ENCODE results near the gene AGRN. TPM values are rescaled to one million over a fixed set of nuclear protein-coding genes. Genes with fewer than 3 reads are reported as not detected.
"Not testable (repeated sequence)": the region's sequence is repeated elsewhere in the genome, so short reads cannot be mapped to it uniquely, and the experiment has no call there.

AGRN gene
- polyA plus RNA-seq, 5 donors, result 95.1 to 196 (median 121) TPM

DNA sequence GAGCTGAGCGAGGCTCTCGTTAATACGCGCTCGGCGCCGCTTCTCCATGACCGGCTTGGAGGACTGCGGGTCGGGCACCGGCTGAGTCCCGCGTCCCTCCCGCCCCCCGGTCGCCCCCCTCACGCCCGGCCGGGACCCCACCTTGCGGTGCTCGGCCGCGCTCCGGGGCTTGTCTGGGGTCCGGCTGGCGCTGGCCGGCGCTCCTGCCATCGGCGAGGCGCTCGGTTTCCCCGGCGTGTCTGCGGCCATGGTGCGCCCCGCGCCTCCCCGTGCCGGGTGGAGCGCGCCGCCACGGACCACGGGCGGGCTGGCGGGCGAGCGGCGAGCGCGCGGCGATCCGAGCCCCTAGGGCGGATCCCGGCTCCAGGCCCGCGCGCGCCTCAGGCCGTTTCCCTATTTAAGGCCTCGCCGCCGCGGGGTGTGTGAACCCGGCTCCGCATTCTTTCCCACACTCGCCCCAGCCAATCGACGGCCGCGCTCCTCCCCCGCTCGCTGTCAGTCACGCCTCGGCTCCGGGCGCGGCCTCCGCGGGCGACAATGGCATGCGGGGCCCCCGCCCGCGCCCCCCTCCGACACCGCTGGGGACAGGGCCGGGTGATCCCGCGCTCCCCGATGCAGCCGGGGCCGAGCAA is 20.1 kb upstream of the AGRN start, which contains the start of gene HES4:
Gene HES4, minus strand, starts transcription at position 373 of the 632 bp plus-strand sequence. Its CDS starts 124 bp downstream, at position 249.
- peak; percentile 88 to 89 for DNase-seq

DNA sequence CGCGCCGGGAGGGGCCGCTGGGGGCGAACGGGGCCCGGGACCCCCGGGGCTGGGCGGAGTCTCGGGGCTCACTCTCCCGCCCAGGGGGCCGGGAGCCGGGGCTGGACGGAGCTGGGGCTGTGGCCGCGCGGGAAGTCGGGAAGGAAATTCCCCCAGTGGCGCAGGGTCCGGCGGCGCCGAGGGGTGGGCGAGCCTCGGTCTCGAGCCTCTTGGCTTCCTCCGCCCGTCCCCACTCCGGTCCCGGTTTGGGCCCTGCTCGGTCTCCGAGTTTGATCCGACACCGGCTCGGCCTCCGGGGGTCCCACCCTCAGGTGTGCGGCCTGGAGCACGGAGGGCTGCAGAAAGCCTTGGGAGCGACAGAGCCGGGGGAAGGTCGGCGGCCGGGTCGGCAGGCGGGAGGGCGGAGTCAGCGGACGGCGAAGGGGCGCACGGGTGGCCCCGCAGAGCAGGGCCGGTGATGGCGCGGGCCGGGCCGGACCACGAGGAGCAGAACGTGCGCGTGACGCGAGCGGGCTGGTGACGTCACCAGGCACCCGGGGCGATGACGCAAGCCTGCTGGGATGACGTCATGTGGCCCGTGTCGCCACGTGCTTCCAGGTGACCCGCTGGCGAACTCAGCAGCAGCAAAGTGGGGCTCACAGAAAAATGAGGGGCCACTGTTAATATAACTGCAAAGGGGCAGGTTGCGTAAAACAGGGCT is 19.4 kb upstream of the AGRN start:
- DNase-seq, result peak; percentile 83 to 84

DNA sequence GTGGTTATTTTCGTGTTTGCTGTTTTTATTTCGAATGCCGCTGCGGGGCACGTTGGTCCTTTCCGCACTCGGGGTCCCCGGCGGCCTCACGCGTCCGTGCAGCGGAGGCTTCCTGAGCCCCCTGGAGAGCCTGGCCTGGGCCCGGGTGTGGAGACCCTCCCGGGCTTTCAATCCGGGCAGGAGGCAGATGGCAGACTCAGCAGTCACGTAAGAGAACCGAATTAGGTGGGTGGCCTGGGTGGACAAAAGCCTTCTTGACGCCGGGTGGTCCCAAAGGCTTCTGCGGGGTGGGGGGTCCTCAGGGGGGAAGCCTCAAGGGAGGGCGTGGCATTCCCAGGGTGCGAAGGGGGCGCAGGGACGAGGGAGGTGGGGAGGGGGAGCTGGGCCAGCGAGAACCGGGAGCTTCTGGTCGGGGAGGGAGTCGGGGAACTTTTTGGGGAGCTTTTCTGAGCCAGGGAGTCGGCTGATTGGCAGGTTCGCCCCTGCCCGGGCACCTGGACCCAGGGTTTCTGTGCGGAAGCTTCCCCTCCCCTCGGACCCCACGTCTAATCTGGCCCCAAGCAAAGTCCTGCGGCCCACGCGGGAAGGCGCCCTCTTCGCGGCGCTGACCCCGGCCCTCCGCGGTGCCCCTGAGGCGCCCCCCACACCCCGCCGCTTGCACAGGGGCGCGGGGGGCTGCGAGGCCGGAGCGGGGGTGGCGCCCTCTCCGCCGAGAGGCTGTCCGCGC is 18.7 kb upstream of the AGRN start:
- DNase-seq, result no peak

DNA sequence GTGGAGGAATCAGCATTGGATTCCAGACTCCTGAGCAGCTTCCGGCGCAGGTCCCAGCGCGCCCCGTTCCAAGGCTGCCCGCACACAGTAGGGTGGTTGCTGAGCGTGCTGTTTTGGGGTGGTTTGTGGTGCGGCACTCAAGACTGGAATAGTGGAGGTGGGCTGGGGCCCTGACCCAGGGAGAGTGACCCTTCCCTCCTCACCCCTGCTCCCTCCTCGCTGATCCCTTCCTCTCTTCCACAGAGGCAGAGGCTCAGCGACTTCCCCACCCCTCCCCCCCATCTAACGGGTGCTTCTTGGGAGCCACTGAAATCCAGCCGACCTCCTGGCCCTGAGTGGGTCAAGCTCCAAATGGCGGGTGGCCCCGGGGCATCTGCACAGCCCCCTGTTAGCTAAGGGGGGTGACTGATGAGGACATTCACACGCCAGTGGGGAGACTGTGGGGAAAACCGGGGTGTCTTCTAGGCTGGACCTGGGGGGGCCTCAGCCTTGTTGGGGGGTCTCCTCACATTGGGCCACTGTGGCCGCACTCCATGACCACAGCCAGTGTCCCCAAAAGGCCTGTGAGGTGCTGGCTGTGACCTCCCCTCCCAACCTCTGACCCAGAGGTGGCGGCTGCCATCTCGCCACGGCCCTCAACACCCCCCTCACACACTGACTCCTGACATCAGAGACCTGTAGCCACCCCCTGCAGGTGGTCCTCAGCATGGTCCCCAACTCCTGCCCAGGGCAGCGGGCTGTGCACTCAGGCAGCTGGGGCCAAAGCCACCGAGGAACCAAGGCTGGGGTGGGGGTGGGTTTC is 16.1 kb upstream of the AGRN start:
- no peak for DNase-seq

DNA sequence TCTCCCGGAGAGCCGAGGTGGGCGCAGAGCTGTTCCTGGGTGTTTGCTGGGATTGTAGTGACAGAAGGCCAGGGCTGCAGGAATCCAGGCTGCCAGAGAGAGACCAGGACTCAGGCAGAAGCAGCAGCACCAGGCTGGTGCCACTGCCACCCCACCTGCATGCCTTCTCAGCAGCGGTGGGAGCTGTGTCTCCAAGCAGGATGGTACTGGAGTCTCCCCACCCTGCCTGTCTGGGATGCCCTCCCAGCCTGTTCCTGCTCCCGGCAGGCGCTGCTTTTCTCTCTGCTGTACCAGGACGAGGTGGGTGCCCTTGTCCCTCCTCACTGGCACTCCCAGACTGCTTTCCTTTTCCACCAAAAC is 15.5 kb upstream of the AGRN start:
- no peak for DNase-seq

DNA sequence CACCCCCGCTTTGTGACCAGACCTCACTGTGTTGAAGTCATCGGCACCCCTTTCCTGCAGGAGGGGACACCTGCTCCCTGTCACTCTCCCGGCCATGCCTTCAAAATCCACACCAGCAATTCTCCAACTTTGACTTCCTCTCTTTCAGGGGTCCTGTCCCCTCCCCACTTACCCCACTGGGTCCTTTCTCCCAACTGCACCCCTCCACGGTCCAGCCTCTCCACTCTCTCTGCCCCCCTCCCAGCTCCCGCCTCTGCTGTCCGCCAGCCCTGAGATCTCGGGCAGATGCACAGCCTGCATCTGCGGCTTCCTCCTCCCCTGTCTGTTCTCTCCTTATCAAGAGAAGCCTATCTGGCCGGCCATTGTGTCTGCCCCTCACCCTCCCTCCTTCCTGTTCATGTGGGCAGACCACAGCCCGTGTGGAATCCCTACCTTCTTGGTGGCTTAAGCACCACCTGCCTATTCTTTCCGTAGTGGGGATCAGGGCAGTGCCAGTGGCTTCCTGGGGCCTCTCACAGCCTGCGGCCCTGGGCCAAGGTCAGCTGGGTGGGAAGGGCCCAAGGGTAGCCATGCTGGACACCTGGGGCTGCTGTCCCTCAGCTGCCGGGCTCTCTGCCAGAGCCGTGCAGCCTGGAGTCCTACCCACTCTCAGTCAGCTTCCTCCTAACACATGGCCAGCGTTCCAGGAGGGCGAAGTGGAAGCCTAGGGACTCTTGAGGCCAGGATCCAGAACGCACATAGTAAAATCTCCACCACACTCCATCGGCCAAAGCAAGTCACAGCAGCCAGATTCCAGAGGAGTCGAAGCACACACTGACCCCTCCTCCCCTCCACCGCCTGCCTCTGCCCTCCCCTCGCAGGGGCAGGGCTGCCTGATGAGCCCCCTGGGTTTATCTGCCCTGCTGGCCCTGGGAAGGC is 14.9 kb upstream of the AGRN start:
- peak; percentile 53 to 56 for DNase-seq

DNA sequence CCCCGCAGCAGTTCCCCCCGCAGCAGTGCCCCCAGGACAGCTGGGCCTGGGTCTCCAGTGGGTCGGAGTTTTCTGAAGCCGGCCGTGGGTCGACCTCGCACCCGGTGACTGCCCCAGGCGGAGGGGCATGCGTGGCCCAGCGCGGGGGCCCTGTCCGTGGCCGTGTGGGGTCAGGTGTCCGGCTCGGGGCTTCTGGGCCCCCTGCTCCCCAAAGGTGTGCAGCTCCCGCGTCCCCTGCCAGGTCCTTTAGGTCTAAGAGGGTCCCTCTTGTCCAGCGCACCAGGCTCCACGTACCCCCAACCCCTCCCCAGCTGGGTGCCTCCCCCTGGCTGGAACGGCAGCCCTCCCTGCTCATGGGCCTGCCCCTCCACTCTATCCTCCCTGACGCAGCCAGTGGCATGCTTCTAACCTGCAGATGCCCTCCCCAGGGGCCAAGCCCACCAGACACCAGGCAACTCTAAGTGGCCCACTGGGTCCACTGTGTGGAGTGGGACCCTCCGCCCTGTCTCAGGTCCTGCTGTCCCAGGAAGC is 14.1 kb upstream of the AGRN start:
- no peak for DNase-seq

DNA sequence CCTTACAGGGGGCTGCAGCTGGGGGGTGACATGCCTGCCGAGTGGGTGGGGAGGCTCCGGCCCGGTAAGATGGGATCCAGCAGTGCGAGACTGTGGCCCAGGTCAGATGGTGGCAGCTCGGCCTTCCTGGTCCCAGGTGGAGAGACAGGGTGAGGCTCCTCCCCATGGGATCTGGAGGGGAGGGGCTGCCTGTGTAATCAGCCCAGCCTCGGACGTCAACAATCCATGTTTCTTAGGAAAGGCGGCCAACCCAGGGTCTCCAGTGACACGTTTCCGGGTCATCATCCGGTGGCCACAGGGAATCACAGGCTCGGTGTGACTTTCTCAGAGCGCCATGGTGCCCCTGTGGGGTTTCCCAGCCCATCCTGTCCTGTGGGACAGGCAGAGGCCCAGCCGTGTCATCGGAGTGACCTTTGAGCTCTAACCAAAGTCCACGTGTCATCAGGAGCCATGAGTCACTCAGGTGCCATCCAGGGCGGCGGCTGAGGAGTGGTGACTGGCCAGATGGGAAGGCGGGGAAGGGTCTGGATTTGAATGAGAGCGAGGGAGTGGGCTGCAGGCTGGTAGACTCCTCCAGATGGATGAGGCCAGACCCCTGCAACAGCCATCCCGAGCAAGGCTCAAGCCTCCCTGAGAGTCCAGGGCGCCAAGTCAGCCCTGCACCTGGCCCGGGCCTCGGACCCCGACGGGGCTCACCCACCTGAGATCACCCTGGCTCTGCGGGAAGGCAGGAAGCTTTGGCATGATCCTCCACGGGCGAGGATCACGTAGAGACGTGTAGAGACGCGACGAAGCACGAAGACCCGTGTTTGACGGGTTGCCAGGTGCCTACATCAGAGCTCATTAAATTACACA is 13.4 kb upstream of the AGRN start:
- DNase-seq, result no peak

DNA sequence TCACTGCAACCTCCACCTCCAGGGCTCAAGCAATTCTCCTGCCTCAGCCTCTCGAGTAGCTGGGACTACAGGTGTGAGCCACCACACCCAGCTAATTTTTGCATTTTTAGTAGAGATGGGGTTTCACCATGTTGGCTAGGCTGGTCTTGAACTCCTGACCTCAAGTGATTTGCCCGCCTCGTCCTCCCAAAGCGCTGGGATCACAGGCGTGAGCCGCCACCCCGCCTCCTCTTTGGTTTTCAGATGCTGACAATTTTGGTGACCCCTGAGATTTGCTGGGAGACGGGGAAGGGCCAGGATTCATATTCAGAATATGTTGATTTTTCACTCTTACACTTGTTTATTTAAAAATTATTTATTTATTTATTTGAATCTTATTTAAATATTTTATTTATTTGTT is 9.8 kb upstream of the AGRN start:
- DNase-seq, result not testable (repeated sequence)

DNA sequence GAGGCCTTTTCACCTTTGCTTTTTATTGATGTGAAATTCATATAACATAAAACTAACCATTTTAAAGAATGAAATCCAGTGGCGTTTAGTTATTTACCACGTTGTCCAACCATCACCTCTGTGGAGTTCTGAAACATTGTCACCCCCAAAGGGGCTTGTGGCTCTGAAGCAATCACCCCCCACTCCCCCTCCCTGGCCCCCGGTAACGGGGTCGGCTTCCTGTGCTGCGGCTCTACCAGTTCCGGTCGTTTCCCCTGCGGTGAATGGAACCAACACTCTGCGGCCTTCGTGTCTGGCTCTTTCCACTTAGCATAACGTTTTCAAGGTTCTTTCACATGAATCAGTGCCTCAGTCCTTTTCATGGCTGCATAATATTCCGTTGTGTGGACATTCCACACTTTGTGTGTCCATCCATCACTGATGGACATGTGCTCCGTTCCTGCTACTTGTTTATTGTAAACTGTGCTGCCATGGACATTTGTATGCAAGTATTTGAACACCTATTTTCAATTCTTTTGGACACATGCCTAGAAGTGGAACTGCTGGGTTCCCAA is 8.4 kb upstream of the AGRN start:
- DNase-seq, result no peak

DNA sequence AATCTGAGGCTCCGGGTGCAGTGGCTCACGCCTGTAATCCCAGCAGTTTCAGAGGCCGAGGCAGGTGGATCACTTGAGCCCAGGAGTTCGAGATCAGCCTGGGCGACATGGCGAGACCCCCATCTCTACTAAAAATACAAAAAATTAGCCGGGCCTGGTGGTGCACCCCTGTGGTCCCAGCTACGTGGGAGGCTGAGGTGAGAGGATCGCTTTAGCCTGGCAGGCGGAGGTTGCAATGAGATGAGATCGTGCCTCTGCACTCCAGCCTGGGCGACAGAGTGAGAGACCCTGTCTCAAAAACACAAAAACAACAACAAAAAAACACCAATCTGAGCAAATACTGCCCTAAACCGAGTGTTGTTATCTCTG is 7.2 kb upstream of the AGRN start:
- DNase-seq, result not testable (repeated sequence)

DNA sequence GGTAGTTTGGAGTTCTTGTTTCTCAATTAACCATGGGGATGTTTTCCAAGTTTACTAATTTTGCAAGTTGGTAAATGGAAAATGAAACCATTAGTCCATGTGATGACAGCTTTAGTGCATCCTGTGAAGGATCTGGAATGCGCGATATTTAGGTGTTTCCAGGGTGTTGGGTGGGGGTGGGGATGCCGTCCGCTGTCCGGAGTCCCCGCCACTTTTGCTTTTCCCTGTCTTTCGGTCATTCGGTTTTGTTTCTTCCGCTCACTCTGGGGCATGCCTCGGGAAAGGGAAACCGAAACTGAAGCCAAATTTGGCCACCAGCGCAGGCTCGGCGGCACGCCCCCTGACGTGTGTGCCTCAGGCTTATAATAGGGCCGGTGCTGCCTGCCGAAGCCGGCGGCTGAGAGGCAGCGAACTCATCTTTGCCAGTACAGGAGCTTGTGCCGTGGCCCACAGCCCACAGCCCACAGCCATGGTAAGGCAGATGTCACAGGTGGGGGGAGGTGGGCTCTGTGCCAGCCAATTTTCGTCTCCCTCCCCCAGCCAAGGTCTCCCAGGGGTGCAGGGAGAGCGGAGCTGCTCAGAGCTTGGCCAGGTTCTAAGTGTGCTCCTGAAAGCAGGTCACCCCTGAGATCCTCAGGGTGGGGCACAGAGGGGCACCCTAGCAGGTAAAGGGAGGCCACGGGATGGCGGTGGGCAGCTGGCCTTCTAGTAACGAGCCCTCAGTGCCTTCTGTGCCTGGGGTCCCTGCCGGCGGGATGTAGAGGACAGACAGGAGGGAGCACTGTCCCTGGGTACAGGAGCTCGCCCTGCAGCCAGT is 6.6 kb upstream of the AGRN start, which contains the start of gene ISG15:
Gene ISG15, plus strand, starts transcription at position 393 of the 817 bp plus-strand sequence. Its CDS starts 77 bp downstream, at position 470.
- peak; percentile 88 to 89 for DNase-seq

DNA sequence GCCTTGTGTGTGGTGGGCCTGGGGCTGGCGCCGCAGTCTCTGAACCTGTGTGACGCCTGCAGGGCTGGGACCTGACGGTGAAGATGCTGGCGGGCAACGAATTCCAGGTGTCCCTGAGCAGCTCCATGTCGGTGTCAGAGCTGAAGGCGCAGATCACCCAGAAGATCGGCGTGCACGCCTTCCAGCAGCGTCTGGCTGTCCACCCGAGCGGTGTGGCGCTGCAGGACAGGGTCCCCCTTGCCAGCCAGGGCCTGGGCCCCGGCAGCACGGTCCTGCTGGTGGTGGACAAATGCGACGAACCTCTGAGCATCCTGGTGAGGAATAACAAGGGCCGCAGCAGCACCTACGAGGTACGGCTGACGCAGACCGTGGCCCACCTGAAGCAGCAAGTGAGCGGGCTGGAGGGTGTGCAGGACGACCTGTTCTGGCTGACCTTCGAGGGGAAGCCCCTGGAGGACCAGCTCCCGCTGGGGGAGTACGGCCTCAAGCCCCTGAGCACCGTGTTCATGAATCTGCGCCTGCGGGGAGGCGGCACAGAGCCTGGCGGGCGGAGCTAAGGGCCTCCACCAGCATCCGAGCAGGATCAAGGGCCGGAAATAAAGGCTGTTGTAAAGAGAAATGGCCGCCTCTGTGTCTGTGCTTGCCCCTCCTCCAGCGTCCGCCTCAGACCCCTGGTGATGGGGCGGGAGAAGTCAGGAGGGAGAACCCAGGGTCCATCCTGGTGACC is 5.8 kb upstream of the AGRN start:
- no peak for DNase-seq

DNA sequence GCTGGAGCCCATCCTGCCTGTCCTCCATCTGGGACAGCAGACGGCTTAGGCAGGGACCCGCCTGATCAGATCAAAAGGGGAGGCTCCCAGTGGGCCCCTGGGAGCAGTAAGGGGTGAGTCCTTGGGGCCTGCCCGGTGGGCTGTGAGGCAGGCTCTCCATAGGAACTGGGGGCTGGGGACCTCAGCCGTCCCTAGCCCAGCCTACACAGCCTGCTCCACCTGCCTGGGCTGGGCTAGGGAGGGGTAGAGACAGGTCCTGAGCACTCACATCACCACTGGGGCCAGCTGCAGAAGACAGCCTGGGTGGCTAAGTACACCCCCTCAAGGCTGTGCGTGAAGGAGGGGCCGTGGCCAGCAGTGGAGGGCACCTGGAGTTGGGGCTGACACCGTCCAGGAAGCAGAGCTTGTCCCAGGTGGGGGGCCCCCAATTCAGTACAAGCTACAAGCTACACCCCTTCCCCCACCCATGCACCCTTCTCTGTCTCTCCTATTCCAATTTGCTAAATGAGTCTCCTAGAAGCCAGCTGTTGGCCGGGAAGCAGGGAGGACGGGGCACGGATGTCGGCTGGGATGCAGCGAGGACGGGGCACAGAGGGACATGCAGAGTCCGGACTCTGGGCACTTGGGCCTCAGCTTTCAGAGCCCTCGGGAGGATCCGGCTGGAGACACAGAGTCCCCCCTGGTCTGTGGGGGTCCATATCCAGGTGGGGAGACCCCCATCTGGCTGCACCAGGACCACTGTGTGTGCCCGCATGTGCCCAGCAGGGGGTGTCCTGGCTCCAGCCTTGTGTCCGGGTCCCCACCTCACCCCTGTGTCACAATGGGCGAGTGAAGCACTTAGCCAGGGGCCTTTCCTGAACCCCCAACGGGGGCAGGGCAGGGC is 4.9 kb upstream of the AGRN start:
- no peak for DNase-seq

DNA sequence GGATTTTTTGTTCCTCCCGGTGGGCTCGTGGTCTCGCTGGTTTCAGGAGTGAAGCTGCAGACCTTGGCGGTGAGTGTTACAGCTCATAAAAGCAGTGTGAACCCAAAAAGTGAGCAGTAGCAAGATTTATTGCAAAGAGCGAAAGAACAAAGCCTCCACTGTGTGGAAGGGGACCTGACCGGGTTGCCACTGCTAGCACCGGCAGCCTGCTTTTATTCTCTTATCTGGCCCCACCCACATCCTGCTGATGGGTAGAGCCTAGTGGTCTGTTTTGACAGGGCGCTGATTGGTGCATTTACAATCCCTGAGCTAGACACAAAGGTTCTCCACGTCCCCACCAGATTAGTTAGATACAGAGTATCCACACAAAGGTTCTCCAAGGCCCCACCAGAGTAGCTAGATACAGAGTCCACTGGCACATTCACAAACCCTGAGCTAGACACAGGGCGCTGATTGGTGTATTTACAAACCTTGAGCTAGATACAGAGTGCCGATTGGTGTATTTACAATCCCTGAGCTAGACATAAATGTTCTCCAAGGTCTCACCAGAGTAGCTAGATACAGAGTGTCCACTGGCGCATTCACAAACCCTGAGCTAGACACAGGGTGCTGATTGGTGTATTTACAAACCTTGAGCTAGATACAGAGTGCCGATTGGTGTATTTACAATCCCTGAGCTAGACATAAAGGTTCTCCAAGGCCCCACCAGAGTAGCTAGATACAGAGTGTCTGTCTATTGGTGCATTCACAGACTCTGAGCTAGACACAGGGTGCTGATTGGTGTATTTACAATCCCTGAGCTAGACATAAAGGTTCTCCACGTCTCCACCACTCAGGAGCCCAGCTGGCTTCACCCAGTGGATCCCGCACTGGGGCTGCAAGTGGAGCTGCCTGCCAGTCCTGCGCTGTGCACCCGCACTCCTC is 2.3 kb upstream of the AGRN start:
- not testable (repeated sequence) for DNase-seq
